Spleen (tissue), 7 donors: ENCODE data around the gene HDAC4.

Source experiments
- CTCF ChIP-seq, 11 experiments: fragments of 200-600 bp in 7 of 11; fragments of 450-650 bp in 4 of 11; sonication (generic) in 4 of 11; IDR thresholded peaks in 8 of 11; conservative IDR thresholded peaks in 3 of 11; 1 replicate in 7 of 11; 2 replicates in 4 of 11; pipeline versions ENCODE4 v1.4.0 to v1.8.0; 2016 to 2021; ENCODE audit warnings: antibody characterized with exemption in 11 of 11, inconsistent platforms in 4 of 11, mild to moderate bottlenecking in 1 of 11
- POLR2A ChIP-seq, 3 donors: fragments of 450-650 bp; IDR thresholded peaks; one replicate each; pipeline ENCODE4 v1.5.1; 2017; ENCODE audit warnings: antibody characterized with exemption in 3 of 3, mild to moderate bottlenecking in 1 of 3
- POLR2AphosphoS5 ChIP-seq, 3 donors: sonication (generic); formaldehyde crosslinking; IDR thresholded peaks; one replicate each; pipeline ENCODE4 v1.5.1; 2017; ENCODE audit warnings: antibody characterized with exemption in 3 of 3
- donor health status: DM: no; HTN: no; CAD: no; lungs with moderate emphysema.
- donor health status: DM: no; HTN: no; CAD: no.
- donor health status: DM: no; HTN: no; CAD: no.

- TF ChIP-seq CTCF (IDR thresholded peaks at IDR 0.05 in 8 of 11, conservative IDR thresholded peaks at IDR 0.05 in 3 of 11) (no peak), POLR2AphosphoS5 (IDR thresholded peaks at IDR 0.05) (no peak), POLR2A (IDR thresholded peaks at IDR 0.05) (no peak)
Observed at GRCh38 chr2:239353692-239354091, 47.1 kb downstream of the HDAC4 start.
